ENCODE measurements around the gene TXN. TPM values are rescaled to one million over a fixed set of nuclear protein-coding genes. Genes with fewer than 3 reads are reported as not detected.

The TXN gene
- total and polyA plus RNA-seq, 4 donors, result 61.4 to 742 (median 326) TPM

DNA sequence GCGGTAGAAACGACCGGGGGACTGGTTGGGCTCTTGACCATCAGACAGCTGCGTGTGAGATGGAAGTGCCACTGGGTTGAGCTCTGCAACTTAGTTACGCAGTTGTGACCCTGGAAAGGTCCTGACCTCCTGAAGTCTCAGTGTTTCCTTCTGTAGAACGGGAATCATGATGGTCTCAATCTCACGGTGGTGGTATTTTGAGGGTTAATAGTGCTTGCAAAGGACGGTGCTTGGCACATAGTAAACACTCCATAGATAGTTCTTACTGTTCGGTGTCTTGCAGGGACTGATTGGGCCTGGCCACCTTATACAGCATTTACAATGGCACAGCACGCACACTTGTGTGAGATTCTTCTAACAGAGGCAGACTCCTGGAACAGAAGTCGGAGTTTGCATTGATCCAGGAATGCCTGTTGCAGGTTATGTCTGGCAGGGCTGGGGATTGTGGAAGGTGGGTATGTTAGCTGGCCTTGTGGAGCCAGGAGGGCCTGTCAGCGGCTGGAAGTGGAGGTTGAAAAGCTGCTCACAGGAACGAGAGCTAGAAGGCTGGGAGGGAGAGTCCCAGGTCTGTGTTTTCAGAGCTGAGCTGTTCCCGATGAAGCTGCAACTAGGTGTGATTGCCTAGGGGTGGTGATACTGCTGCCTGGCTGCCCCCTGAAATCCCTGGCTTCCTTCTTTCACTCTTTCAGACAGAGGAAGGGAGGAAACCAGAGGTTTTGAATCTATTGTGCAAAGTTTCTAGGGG, 962 bp upstream of the TXN start:
- peak in 2 of 3 donors; percentile 13 to 25 for DNase-seq
- 11% methylated on average over 14 of the region's 14 CpGs for WGBS, 2 donors
- Histone ChIP-seq H3K27me3 (ENCODE audit: control insufficient read depth in 3 of 3, insufficient read depth in 3 of 3, low read length in 2 of 3) (no peaks in the 10 kb centered on the region), H3K36me3 (ENCODE audit: control insufficient read depth in 4 of 4, insufficient read depth in 4 of 4, low read length in 4 of 4) (no peaks in the 10 kb centered on the region), H3K9ac (ENCODE audit: insufficient read depth in 1 of 2, low read length in 2 of 2) (peak overlapping the region; percentile 68 to 90), H3K27ac (ENCODE audit: low read depth in 1 of 2, low read length in 1 of 2) (peak overlapping the region; percentile 61 to 96), H3K4me1 (ENCODE audit: control insufficient read depth in 5 of 5, insufficient read depth in 5 of 5, low read length in 5 of 5) (peaks cover 3 to 19% (median 6%) of the 10 kb centered on the region in 5 donors), H3K9me3 (ENCODE audit: control insufficient read depth in 4 of 4, insufficient read depth in 3 of 4, low read length in 3 of 4) (no peaks in the 10 kb centered on the region), H3K4me3 (peak overlapping the region; percentile 73)
- TF ChIP-seq, protein P1, sequence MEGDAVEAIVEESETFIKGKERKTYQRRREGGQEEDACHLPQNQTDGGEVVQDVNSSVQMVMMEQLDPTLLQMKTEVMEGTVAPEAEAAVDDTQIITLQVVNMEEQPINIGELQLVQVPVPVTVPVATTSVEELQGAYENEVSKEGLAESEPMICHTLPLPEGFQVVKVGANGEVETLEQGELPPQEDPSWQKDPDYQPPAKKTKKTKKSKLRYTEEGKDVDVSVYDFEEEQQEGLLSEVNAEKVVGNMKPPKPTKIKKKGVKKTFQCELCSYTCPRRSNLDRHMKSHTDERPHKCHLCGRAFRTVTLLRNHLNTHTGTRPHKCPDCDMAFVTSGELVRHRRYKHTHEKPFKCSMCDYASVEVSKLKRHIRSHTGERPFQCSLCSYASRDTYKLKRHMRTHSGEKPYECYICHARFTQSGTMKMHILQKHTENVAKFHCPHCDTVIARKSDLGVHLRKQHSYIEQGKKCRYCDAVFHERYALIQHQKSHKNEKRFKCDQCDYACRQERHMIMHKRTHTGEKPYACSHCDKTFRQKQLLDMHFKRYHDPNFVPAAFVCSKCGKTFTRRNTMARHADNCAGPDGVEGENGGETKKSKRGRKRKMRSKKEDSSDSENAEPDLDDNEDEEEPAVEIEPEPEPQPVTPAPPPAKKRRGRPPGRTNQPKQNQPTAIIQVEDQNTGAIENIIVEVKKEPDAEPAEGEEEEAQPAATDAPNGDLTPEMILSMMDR (IDR thresholded peaks at IDR 0.05; ENCODE audit: control extremely low read depth, extremely low read depth), result no peak
- ATAC-seq (ENCODE audit: insufficient read depth, low FRiP score), result no peak

DNA sequence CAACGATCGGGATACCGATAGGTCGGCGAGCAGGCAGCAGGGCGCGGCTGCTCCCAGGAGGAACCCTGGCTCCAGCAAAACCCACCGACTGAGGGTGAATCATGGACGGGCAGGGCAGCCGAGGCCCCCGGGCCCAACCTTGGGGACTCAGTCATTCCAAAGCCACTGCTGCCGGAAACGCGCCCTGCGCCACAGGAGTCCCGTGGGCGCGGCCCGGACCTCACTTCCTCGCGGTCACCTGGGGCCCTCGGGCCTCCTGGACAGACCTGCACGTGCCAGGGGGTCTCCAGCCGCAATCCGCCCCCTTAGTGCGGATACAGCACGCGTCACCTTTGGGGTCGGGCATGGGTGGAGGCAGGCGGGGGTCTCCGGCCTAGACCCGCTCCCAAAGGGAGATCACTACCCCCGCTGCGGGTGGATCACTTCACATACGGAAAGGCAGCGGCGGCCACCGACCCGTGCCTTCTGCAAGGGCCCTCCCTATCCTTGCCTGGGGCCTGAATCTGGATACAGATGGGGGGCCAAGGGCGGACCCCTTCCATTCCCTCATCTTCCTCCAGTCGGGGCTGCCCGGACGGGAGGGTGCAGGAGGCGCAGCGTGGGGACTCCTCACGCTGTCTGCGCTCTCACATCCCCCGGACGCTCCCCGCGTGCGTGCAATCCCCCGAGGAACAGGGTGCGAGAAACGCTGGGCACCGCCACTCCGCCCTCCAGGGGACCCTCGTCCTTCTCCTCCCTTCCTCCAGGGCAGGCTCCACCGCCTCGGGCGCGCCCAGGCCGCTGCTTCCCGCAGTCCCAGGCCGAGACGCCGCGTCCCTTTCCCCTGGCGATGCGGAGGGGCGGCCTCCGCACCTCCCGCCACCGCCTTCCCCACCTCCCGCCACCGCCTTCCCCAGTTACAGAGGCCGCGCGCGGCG, 586 bp downstream of the TXN start:
- peak overlapping the region; percentile 63 to 87 for H3K9ac ChIP-seq (ENCODE audit: insufficient read depth in 1 of 2, low read length in 2 of 2)
- peak overlapping the region; percentile 79 for H3K4me3 ChIP-seq
- no peaks in the 10 kb centered on the region for H3K9me3 ChIP-seq (ENCODE audit: control insufficient read depth in 4 of 4, insufficient read depth in 3 of 4, low read length in 3 of 4)
- peak overlapping the region; percentile 81 to 96 for H3K27ac ChIP-seq (ENCODE audit: low read depth in 1 of 2, low read length in 1 of 2)
- ATAC-seq (ENCODE audit: insufficient read depth, low FRiP score), result peak; percentile 34
- no peaks in the 10 kb centered on the region for H3K36me3 ChIP-seq (ENCODE audit: control insufficient read depth in 4 of 4, insufficient read depth in 4 of 4, low read length in 4 of 4)
- H3K4me1 ChIP-seq (ENCODE audit: control insufficient read depth in 5 of 5, insufficient read depth in 5 of 5, low read length in 5 of 5), result peaks cover 3 to 19% (median 6%) of the 10 kb centered on the region in 5 donors
- no peaks in the 10 kb centered on the region for H3K27me3 ChIP-seq (ENCODE audit: control insufficient read depth in 3 of 3, insufficient read depth in 3 of 3, low read length in 2 of 3)
- DNase-seq, result peak; percentile 59 to 71 (median 61)
- 0 to 1% methylated on average over 81 of the region's 81 CpGs for WGBS, 2 donors
- TF ChIP-seq, protein P1 (IDR thresholded peaks at IDR 0.05; ENCODE audit: control extremely low read depth, extremely low read depth), result no peak

DNA sequence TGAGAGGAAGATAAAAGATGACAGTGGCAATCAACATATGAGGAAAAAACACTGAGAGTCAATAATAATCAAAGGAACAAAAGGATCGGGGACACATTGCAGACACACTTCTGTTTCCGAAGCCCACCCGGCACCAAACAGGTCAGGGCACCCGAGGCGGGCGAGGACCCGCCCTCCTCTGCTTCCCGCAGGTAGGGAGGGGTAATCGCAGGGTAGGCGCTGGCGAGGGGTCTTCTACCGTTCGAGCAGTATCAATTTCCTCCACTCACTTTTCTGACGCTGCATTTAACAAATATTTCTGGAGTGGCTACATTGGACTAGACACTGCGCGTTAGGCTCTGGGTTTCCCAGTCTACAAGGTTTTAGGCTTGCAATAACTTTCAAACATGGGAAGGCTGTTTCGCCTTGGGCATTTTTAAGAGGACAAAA, 1.3 kb downstream of the TXN start:
- peaks cover 0 to 7% (median 3%) of the 10 kb centered on the region in 4 donors for H3K36me3 ChIP-seq (ENCODE audit: control insufficient read depth in 4 of 4, insufficient read depth in 4 of 4, low read length in 4 of 4)
- no peaks in the 10 kb centered on the region for H3K27me3 ChIP-seq (ENCODE audit: control insufficient read depth in 3 of 3, insufficient read depth in 3 of 3, low read length in 2 of 3)
- peaks cover 3 to 19% (median 6%) of the 10 kb centered on the region in 5 donors for H3K4me1 ChIP-seq (ENCODE audit: control insufficient read depth in 5 of 5, insufficient read depth in 5 of 5, low read length in 5 of 5)
- no peaks in the 10 kb centered on the region for H3K9me3 ChIP-seq (ENCODE audit: control insufficient read depth in 4 of 4, insufficient read depth in 3 of 4, low read length in 3 of 4)
- TF ChIP-seq, protein P1 (IDR thresholded peaks at IDR 0.05; ENCODE audit: control extremely low read depth, extremely low read depth), result no peak
- DNase-seq, result no peak
- ATAC-seq (ENCODE audit: insufficient read depth, low FRiP score), result no peak
- peak overlapping the region; percentile 81 to 96 for H3K27ac ChIP-seq (ENCODE audit: low read depth in 1 of 2, low read length in 1 of 2)
- peak overlapping the region; percentile 79 for H3K4me3 ChIP-seq
- H3K9ac ChIP-seq (ENCODE audit: insufficient read depth in 1 of 2, low read length in 2 of 2), result peak overlapping the region; percentile 63 to 87
- WGBS, 2 donors, result 0 to 6% methylated on average over 17 of the region's 17 CpGs

Measured in lung (tissue), 12 donors.